HG03575 (cell line): ENCODE data around the gene HTD2.

ENCODE experiments used
- ATAC-seq: cut with Tn5 transposase; IDR thresholded peaks from one replicate; pipeline ENCODE4 v1.9.1; 2021; ENCODE audit not compliant: unreplicated experiment, insufficient number of reproducible peaks, low FRiP score; ENCODE audit errors: extremely low read depth

HTD2 gene

DNA sequence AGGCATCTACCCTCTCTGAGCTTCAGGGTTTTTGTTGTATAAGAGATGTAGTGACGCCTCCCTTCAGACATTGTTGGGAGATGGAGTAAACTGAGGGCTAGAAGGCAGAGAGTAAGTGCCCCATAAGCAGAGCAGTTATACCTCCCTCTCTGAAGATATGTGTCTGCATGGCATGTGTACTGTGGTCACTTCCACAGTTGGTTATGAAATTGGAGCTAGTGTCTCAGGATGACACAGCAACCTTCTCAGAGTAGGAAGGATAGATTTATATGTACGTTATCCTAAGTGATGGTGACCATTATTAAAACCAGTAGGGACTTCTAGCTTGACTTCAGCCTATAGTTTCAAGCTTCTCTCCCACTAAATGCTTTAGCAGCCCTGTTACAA is 44.3 kb downstream of the HTD2 start:
- no peak for ATAC-seq

DNA sequence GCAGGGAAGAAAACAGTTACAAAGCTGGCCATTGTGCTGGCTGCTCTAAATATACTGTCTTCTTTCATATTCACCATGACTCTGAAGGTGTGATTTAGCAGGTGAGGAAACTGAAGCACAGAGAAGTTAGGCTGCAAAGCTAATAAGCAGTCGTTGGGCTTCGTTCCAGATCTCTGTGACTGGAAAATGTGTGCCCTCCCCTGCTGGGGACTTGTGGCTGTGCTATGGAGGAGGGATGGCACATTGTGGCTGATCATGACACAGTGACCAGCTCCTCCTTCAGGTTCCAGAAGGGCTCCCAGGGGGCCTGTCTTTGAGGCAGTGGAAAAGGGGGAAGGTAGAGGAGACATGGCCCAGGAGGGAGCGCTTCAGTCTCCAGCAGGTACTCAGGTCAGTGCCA is 45.6 kb downstream of the HTD2 start:
- ATAC-seq = no peak

DNA sequence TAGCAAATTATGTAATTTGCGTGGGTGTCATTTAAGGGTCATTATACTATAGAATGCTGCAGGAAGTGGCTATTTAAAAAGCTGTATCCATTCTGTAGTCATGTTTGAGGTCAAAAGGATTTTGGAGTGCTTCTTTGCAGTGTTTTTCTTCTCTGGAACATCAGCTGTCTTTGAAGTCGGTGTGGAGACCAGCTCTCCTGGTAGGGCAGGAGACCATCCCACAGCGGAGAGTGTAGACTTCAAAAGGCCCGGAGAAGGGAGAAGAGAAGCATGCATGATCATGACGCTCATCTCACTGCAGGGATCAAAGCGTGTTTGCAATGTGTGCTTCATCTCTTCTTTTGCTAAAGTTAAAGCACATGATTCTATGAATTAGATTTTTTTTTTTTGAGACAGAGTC is 46.3 kb downstream of the HTD2 start:
- no peak for ATAC-seq

DNA sequence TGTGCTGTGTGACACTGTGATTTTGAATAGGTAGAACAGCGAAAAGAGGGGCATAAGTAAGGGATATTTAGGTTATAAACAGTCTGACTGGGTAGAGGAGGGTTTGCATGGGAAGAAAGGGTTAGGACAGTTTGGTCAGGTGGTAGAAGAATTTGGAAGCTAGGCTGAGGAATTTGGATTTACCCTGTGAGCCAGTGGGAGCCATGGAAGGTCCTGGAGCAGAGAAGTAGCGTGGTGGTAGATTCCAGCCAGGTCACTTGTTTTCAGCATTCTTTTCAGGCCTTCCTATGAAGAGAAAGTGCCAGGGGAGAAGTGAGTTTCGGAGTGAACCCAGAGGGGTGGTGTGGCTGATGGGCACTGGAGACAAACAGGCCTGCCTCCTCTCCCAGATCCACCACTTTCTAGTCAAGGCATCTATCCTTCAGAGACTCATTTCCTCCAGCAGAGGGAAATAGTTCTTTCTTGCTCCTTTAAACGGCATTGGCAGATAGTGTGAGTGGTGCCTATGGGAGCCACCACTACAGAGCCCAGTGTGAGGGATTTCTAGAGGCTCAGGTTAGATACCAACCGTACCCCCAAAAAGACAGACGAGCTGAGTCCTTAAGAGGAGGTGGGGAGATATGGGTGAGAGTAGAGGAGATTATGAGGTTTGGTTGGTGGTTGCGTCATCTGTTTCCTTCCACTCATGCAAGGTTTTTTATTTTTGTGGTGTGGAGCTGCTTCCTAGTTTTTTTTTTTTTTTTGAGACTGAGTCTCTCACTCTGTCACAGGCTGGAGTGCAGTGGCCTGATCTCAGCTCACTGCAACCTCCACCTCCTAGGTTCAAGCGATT is 47.6 kb downstream of the HTD2 start:
- ATAC-seq = no peak

DNA sequence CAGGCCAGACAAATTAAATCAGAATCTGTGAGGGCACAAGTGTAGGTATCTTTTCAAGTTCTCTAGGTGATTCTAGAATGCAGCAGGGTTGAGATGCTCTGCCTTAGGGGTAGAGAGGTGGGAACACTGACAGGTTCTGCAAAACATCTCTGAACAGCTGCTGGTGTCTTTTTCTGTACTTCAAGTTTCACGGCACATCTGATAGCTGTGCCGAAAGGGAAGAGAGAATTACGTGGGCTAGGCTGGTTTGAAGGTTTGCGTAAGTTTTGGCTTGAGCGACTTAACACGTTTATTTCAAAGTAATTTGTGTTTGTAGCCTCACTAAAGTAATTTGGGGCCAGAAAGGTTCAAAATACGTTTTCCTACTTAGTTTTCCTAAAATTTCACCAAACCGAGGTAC is 48.9 kb downstream of the HTD2 start:
- ATAC-seq = no peak

DNA sequence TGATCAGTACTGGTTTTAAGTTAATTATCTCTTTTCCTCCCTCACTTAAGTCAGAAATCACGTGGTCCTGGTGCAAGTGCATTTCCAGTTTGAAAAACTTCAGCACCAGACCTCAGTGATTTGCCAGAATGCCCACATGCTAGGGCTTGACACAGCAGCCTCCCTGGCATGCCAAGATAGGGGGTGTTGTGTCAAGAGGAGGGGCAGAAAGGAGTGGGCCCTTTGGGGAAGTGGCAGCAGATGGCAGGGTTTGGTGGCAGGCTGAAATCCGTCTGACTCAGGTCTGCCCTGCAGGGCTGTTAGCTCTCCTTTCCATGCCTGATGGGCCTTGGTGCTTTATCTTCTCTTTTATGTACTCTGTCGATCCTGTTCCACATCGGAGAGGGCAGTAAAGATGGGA is 49.7 kb downstream of the HTD2 start:
- ATAC-seq = no peak

DNA sequence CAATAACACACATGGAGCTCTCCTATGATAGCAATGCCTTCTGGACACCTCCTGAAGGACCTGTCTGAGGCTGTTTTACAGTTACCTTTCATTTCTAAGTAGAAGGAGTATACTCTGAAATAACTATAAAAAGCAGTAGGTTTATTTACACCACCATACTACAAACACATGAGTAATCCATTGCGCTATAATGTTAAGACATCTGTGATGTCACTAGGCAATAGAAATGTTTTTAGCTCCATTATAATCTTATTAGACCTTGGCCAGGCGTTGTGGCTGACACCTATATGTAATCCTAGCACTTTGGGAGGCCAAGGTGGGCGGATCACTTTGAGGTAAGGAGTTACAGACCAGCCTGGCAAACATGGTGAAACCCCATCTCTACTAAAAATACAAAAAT is 51.1 kb downstream of the HTD2 start:
- no peak for ATAC-seq

DNA sequence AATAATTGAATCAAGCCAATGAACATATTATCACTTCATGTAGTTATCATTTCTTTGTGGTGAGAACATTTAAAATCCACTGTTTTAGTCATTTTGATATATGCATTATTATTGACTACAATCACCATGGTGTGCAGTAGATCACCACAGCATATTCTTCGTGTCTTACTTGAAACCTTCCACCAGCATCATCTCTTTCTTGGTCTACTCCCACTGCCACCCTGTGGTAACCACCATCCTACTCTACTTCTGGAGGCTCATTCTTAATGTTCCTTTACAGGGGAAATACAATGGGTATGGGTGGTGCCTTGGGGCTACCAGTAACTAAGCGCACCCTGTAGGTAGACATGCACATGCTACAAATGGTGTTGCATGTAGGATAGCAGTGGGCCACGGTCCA is 51.8 kb downstream of the HTD2 start:
- no peak for ATAC-seq

DNA sequence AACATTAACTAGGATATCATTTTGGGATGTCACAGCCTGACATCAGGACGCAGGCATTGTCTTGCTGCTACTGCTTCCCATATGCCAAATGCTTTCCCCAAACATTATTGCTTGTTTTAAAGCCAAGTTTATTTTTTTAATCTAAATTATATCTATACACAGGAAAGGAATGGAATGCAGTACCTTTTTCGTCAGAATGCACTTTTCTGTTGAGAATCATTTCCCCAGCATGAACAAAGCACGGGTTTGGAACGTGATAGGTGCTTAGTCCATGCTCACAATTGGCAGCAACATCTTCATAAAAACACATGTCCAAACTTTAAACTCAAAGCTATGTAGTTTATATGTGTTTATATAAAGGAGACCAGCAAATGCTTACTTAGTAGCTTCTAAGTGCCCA is 52.5 kb downstream of the HTD2 start:
- no peak for ATAC-seq

DNA sequence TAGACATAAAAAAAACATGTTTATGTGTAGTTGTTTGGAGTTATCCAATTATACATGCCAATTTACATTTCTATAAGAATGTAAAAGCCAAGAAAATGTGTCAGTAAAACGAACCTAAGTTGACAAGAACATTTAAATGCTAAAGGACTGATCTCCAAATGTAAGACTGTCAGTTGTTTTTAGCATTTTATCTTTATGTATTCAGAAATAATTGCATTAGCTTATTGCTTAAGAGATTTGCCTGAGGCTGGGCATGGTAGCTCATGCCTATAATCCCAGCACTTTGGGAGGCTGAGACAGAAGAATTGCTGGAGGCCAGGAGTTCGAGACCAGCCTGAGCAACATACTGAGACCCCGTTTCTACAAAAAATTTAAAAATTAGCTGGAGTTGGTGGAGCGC is 53.3 kb downstream of the HTD2 start:
- ATAC-seq = no peak

DNA sequence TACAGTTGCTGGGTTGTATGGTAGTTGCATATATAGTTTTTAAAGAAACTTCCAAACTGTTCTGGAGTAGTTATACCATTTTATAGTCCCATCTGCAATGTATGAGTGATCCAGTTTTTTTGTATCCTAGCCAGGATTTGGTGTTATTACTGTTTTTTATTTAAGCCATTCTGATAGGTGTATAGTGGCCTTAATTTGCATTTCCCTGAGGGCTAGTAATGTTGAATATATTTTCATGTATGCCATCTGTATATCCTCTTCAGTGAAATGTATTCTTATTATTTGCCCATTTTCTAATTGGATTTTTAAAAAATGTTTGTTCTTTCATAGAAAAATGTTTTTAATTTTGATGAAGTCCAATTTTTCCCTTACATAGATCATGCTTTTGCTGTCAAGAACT is 55.5 kb downstream of the HTD2 start:
- ATAC-seq = no peak

DNA sequence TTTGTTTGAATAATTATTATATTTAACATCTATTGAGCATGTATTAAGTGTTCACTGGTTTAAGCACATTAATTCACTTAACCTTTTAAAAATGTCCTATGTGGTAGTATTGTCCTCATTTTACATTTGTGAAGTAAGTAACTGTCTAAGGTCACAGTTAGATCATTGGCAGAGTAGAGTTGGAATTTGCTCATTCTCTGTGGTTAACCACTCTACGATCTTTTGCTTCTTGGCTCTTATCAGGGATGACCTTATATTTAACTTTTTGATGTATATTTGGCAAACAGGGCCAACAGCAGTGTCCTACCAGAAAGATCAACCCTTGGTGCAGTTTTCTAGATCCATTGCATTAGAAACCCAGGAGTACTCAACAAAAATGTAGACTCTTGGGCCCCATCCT is 60.4 kb downstream of the HTD2 start:
- ATAC-seq = no peak

DNA sequence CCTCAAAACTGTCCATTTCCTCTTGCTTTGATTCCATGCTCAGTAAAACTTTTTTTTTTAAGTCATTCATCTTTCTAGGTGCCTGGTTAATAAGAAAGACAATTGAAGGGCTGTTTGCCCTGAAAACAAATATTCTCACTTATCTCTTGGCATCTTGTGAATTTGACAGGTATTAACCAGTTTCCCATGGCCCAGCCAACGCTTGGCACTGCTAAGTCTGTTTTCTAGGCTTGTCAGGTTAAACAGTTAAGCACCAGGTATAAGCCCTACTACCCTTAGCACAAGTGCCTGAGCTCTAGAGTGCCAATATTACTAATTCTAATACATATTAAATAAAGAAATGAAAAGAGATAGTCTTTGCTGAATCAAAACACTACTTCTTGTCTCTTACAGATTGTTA is 62.7 kb downstream of the HTD2 start:
- no peak for ATAC-seq
